PC-9 (cell line): ENCODE measurements around the gene FAM81A. TPM values are rescaled to one million over a fixed set of nuclear protein-coding genes. Genes with fewer than 3 reads are reported as not detected.

Experiments
- BruUV-seq: library from RNA; stranded (reverse); fragments of 400-500 nt; replicated peaks from 2 replicates; lab custom pipeline; 2021; lab: Mats Ljungman, UMichigan
- CTCF ChIA-PET: fragments of 300-600 bp; sonication (Branson Sonifier 250); formaldehyde crosslinking; loops from one replicate; lab custom pipeline; 2022; ENCODE audit warnings: antibody characterized with exemption; lab: Charles Lee
- POLR2A ChIA-PET: fragments of 300-600 bp; sonication (Branson Sonifier 250); formaldehyde crosslinking; loops from one replicate; lab custom pipeline; 2022; ENCODE audit warnings: antibody characterized with exemption; ENCODE audit not compliant: unreplicated experiment; lab: Charles Lee
- DNase-seq, 2 experiments: peaks; one replicate each; pipeline versions ENCODE4 v3.0.0 to v3.0.0-alpha.2; 2015 to 2022; ENCODE audit warnings: mixed read lengths in 1 of 2
- H2AFZ ChIP-seq: fragments of 200-600 bp; sonication (generic); 2 replicates; pipeline ENCODE4 v1.8.1; 2017; ENCODE audit warnings: antibody characterized with exemption
- H3F3A ChIP-seq: fragments of 200-600 bp; sonication (generic); 2 replicates; pipeline ENCODE4 v1.8.1; 2017; ENCODE audit warnings: antibody characterized with exemption, mild to moderate bottlenecking, low read depth; ENCODE audit not compliant: insufficient read depth
- H3K27ac ChIP-seq: fragments of 200-600 bp; sonication (generic); 2 replicates; pipeline ENCODE4 v1.6.1; 2016; ENCODE audit warnings: mixed run types
- H3K27me3 ChIP-seq: fragments of 200-600 bp; sonication (generic); 2 replicates; pipeline ENCODE4 v1.6.1; 2016; ENCODE audit warnings: low read depth, mixed run types; ENCODE audit not compliant: insufficient read depth
- H3K36me3 ChIP-seq: fragments of 200-600 bp; sonication (generic); 2 replicates; pipeline ENCODE4 v1.6.1; 2016; ENCODE audit warnings: low read depth, mixed run types
- H3K4me1 ChIP-seq: fragments of 200-600 bp; sonication (generic); replicated peaks from 2 replicates; pipeline ENCODE4 v1.6.1; 2016; ENCODE audit warnings: mixed run types; ENCODE audit not compliant: insufficient read depth
- H3K4me2 ChIP-seq: fragments of 200-600 bp; sonication (generic); 2 replicates; pipeline ENCODE4 v1.6.1; 2017; ENCODE audit warnings: mixed run types
- H3K4me3 ChIP-seq: fragments of 200-600 bp; sonication (generic); 2 replicates; pipeline ENCODE4 v1.6.1; 2016; ENCODE audit warnings: mixed run types
- H3K79me2 ChIP-seq: fragments of 200-600 bp; sonication (generic); 2 replicates; pipeline ENCODE4 v1.6.1; 2017; ENCODE audit warnings: low read depth, mixed run types
- H3K9me2 ChIP-seq: fragments of 200-600 bp; sonication (generic); 2 replicates; pipeline ENCODE4 v1.8.1; 2017; ENCODE audit warnings: mild to moderate bottlenecking; ENCODE audit not compliant: insufficient read depth
- H3K9me3 ChIP-seq: fragments of 200-600 bp; sonication (generic); 2 replicates; pipeline ENCODE4 v1.8.1; 2016; ENCODE audit warnings: low read depth; ENCODE audit not compliant: insufficient read depth
- H4K20me1 ChIP-seq: fragments of 200-600 bp; sonication (generic); 2 replicates; pipeline ENCODE4 v1.8.1; 2017; ENCODE audit not compliant: insufficient read depth
- EZH2 ChIP-seq: fragments of 200-600 bp; sonication (generic); IDR thresholded peaks from 2 replicates; pipeline ENCODE4 v1.8.0; 2017; ENCODE audit warnings: antibody characterized with exemption, low read depth
- intact Hi-C: fragments of 100-400 bp; cut with micrococcal nuclease; formaldehyde crosslinking; loops from one replicate; pipeline ENCODE4 v1.10.0; 2022; ENCODE audit not compliant: unreplicated experiment
- total RNA-seq: library from RNA; stranded (reverse); gene quantifications from 2 replicates; pipeline ENCODE4 v1.2.3, GENCODE V29; 2021
- TF ChIP-seq, protein P1 (sequence below): fragments of 200-600 bp; sonication (generic); conservative IDR thresholded peaks from 2 replicates; pipeline ENCODE4 v1.6.1; 2017; ENCODE audit warnings: mixed run types, antibody characterized with exemption, mild to moderate bottlenecking, moderate library complexity

Gene FAM81A
- total RNA-seq, 1 experiment from 2014 or later = 7.0 TPM

DNA sequence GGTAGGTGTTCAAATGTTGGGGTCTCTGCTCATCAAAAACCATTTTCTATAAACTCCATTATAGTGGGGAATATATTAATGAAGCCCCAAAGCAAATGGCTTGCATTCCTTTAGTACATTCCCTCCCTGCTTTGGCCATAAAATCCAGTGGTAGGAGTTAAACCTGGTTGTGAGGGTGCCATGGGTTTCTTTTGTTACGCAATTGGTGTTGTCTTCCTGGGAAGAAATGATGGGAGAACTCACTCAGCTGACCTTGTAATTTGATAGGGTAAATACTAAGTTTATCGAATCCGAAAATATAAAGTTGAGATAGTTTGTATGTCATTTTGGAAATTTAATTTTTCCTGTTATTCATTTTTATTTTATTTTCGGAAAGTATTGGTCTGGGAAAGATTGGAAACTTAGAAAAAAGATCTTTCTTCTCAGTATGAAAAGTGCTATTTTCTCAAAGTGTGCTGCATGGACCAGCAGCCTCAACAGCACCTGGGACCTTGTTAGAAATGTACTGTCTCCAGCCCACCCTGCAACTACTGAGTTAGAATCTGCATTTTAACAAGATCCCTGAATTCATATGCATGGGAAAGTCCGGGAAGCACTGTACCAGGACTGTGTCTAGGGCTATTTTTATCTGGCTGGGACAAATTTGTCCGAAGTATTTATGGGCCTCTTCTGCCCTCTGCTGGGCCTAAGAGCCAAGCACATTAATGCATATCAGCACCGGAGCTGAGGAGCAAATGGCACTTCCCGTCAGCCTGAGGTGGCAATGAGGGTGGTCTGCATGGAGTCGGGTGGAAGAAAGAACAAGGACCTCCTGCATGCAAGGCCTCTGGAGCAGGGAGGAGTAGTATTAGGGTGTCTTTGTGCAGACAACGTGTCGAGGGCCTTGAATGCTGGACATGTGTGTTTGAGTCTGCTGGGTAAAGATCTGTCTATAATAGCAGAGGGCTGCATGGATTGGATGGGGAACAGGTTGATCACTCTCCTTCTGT is 54.7 kb downstream of the FAM81A start:
- Histone ChIP-seq H3K27me3 (no peaks in the 10 kb centered on the region), H2AFZ (no peak overlapping the region), H3K9me2 (no peaks in the 10 kb centered on the region), H3K36me3 (no peaks in the 10 kb centered on the region), H3K79me2 (no peaks in the 10 kb centered on the region), H4K20me1 (no peaks in the 10 kb centered on the region), H3K9me3 (no peaks in the 10 kb centered on the region), H3K4me3 (no peak overlapping the region), H3K27ac (no peak overlapping the region), H3K4me2 (peak overlapping the region; percentile 20; the same call in 1 of the 2 replicates), H3F3A (no peaks in the 10 kb centered on the region), H3K4me1 (0 out of 2 replicates have a peak, but pooled peaks cover 4% of the 10 kb centered on the region)
- intact Hi-C loops = loop anchor here (1.0 to 5.0 kb wide), 5 partner anchors 120 to 1280 kb away; partner anchors contain the start of gene MYO1E
- peak in 1 of 2 experiments; percentile 54 for DNase-seq
- no TSS peak for BruUV-seq
- ChIA-PET CTCF (no interaction called here), POLR2A (interaction anchor here (0.6 kb wide), 1 partner anchor 143 kb away, joined by 3 read pairs; no protein-coding TSS in a partner anchor)
- TF ChIP-seq, protein P1, sequence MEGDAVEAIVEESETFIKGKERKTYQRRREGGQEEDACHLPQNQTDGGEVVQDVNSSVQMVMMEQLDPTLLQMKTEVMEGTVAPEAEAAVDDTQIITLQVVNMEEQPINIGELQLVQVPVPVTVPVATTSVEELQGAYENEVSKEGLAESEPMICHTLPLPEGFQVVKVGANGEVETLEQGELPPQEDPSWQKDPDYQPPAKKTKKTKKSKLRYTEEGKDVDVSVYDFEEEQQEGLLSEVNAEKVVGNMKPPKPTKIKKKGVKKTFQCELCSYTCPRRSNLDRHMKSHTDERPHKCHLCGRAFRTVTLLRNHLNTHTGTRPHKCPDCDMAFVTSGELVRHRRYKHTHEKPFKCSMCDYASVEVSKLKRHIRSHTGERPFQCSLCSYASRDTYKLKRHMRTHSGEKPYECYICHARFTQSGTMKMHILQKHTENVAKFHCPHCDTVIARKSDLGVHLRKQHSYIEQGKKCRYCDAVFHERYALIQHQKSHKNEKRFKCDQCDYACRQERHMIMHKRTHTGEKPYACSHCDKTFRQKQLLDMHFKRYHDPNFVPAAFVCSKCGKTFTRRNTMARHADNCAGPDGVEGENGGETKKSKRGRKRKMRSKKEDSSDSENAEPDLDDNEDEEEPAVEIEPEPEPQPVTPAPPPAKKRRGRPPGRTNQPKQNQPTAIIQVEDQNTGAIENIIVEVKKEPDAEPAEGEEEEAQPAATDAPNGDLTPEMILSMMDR = peak; percentile 84
- TF ChIP-seq EZH2 = no peak

DNA sequence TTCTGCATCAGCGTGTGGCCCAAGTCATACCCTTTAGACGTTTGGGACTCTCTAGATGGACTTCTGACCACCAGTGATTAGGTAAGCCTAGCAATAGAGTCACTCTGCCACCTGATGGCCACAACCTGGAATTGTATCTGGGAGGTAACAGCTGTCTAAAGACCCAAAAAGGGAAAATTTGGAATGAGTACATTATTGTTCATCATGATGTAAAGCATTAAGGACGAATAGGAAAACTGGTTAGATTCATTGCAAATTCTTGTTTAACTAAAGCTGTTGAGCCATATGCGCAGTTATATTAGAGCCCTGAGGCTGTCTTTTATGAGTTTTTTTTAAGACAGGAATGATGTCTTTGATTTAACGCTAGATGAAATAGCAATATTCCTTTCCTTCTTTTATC is 63.6 kb downstream of the FAM81A start:
- Histone ChIP-seq H3K27ac (no peak overlapping the region), H3K79me2 (no peaks in the 10 kb centered on the region), H3K36me3 (no peaks in the 10 kb centered on the region), H3K4me1 (no peaks in the 10 kb centered on the region), H2AFZ (no peak overlapping the region), H3K4me2 (no peak overlapping the region), H3K9me2 (no peaks in the 10 kb centered on the region), H3K9me3 (no peaks in the 10 kb centered on the region), H4K20me1 (no peaks in the 10 kb centered on the region), H3K4me3 (no peak overlapping the region), H3F3A (no peaks in the 10 kb centered on the region), H3K27me3 (no peaks in the 10 kb centered on the region)
- ChIA-PET POLR2A (interaction anchor here (0.6 kb wide), 1 partner anchor 246 kb away, joined by 4 read pairs; no protein-coding TSS in a partner anchor), CTCF (interaction anchor here (0.7 kb wide), 2 partner anchors 27 to 1248 kb away, joined by 6 to 7 read pairs; no protein-coding TSS in a partner anchor)
- TF ChIP-seq, protein P1 = peak; percentile 82
- TF ChIP-seq EZH2 = no peak
- peak; percentile 46 to 48 for DNase-seq
- intact Hi-C loops = loop anchor here (2.0 kb wide), 1 partner anchor 521 kb away; no protein-coding TSS in a partner anchor
- no TSS peak for BruUV-seq

DNA sequence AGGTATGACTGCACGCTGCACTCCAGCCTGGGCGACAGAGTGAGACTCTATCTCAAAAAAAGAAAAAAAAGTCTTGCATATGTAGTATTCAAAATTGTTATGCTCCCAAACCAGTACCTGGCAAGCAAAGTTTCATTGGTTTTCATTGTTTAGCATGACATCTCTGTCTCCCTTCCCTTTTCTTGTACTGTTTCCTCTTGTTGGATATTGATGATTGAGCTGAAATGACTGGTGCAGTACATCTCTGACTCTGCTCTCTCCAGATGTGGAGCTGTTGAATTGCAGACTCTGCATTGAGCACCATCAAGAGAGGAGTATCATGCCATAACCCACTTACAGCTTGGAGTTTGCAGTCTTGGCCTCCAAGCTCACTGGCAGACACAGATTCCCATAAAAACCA is 77.2 kb downstream of the FAM81A start:
- ChIA-PET POLR2A (no interaction called here), CTCF (no interaction called here)
- H3K27me3 ChIP-seq = no peaks in the 10 kb centered on the region
- no peaks in the 10 kb centered on the region for H3F3A ChIP-seq
- H2AFZ ChIP-seq = no peak overlapping the region
- no peaks in the 10 kb centered on the region for H3K9me2 ChIP-seq
- H3K27ac ChIP-seq = no peak overlapping the region
- TF ChIP-seq, protein P1 = no peak
- TF ChIP-seq EZH2 = no peak
- H3K79me2 ChIP-seq = no peaks in the 10 kb centered on the region
- BruUV-seq = no TSS peak
- intact Hi-C loops = no loop called here
- H3K36me3 ChIP-seq = no peaks in the 10 kb centered on the region
- no peaks in the 10 kb centered on the region for H3K4me1 ChIP-seq
- H3K4me2 ChIP-seq = no peak overlapping the region
- no peaks in the 10 kb centered on the region for H4K20me1 ChIP-seq
- H3K9me3 ChIP-seq = no peaks in the 10 kb centered on the region
- no peak overlapping the region for H3K4me3 ChIP-seq
- DNase-seq = no peak
